A673 (cell line): ENCODE measurements around the gene S100A12. TPM values are rescaled to one million over a fixed set of nuclear protein-coding genes. Genes with fewer than 3 reads are reported as not detected.

ENCODE experiments used
- BruUV-seq: library from RNA; stranded (reverse); fragments of 400-500 nt; replicated peaks from 2 replicates; lab custom pipeline; 2021; lab: Mats Ljungman, UMichigan
- CTCF ChIA-PET: fragments of 300-600 bp; sonication (Branson Sonifier 250); formaldehyde crosslinking; loops from one replicate; lab custom pipeline; 2022; ENCODE audit warnings: antibody characterized with exemption; lab: Charles Lee
- POLR2A ChIA-PET: fragments of 300-600 bp; sonication (Branson Sonifier 250); formaldehyde crosslinking; loops from one replicate; lab custom pipeline; 2022; ENCODE audit warnings: antibody characterized with exemption; ENCODE audit not compliant: low non-redundant PET; lab: Charles Lee
- DNase-seq: peaks from one replicate; pipeline ENCODE4 v3.0.0-alpha.2; 2015; ENCODE audit warnings: low spot score
- H3K27ac ChIP-seq: fragments of 200-600 bp; sonication (generic); 2 replicates; pipeline ENCODE4 v1.5.1; 2016; ENCODE audit warnings: mixed run types, low read depth, mild to moderate bottlenecking, mixed read lengths, antibody characterized with exemption, low read length; ENCODE audit not compliant: poor library complexity, severe bottlenecking
- H3K27me3 ChIP-seq: fragments of 200-600 bp; sonication (generic); replicated peaks from 2 replicates; pipeline ENCODE4 v1.6.1; 2017; ENCODE audit warnings: mixed run types, low read depth, mild to moderate bottlenecking, mixed read lengths, antibody characterized with exemption, low read length; ENCODE audit not compliant: insufficient read depth, poor library complexity
- H3K36me3 ChIP-seq: fragments of 200-600 bp; sonication (generic); 2 replicates; pipeline ENCODE4 v1.6.1; 2016; ENCODE audit warnings: mixed run types, mild to moderate bottlenecking, mixed read lengths, antibody characterized with exemption, low read length; ENCODE audit not compliant: insufficient read depth, poor library complexity, severe bottlenecking
- H3K4me1 ChIP-seq: fragments of 200-600 bp; sonication (generic); 2 replicates; pipeline ENCODE4 v1.6.1; 2017; ENCODE audit warnings: mixed run types, mild to moderate bottlenecking, mixed read lengths, antibody characterized with exemption, low read length; ENCODE audit not compliant: insufficient read depth, poor library complexity, severe bottlenecking
- H3K4me3 ChIP-seq: fragments of 200-600 bp; sonication (generic); 2 replicates; pipeline ENCODE4 v1.5.1; 2016; ENCODE audit warnings: low read depth, mixed run types, mild to moderate bottlenecking, mixed read lengths, low read length; ENCODE audit not compliant: poor library complexity, severe bottlenecking
- H3K9me3 ChIP-seq: fragments of 200-600 bp; sonication (generic); 2 replicates; pipeline ENCODE4 v1.6.1; 2016; ENCODE audit warnings: mixed run types, low read depth, mild to moderate bottlenecking, mixed read lengths, antibody characterized with exemption, low read length; ENCODE audit not compliant: poor library complexity, severe bottlenecking
- EZH2 ChIP-seq: fragments of 200-600 bp; sonication (generic); IDR thresholded peaks from 2 replicates; pipeline ENCODE4 v1.6.1; 2017; ENCODE audit warnings: borderline replicate concordance, low read depth, mild to moderate bottlenecking, mixed read lengths, antibody characterized with exemption, low read length; ENCODE audit not compliant: poor library complexity, severe bottlenecking
- intact Hi-C: fragments of 100-400 bp; cut with micrococcal nuclease; formaldehyde crosslinking; loops from one replicate; pipeline ENCODE4 v1.10.0; 2022; ENCODE audit not compliant: unreplicated experiment
- total RNA-seq: library from RNA; stranded (reverse); gene quantifications from 2 replicates; pipeline ENCODE4 v1.2.3, GENCODE V29; 2021
- TF ChIP-seq, protein P1 (sequence below): fragments of 300-800, 200-600 bp; sonication (generic); conservative IDR thresholded peaks from 2 replicates; pipeline ENCODE4 v1.5.1; 2017; ENCODE audit warnings: low read depth, mild to moderate bottlenecking, antibody characterized with exemption, low read length, moderate library complexity, mixed read lengths

The S100A12 gene
- total RNA-seq, 1 experiment from 2014 or later: not detected

GRCh38 chr1:153352523-153352922 lies 22.9 kb downstream of the S100A12 start:
- TF ChIP-seq, protein P1, sequence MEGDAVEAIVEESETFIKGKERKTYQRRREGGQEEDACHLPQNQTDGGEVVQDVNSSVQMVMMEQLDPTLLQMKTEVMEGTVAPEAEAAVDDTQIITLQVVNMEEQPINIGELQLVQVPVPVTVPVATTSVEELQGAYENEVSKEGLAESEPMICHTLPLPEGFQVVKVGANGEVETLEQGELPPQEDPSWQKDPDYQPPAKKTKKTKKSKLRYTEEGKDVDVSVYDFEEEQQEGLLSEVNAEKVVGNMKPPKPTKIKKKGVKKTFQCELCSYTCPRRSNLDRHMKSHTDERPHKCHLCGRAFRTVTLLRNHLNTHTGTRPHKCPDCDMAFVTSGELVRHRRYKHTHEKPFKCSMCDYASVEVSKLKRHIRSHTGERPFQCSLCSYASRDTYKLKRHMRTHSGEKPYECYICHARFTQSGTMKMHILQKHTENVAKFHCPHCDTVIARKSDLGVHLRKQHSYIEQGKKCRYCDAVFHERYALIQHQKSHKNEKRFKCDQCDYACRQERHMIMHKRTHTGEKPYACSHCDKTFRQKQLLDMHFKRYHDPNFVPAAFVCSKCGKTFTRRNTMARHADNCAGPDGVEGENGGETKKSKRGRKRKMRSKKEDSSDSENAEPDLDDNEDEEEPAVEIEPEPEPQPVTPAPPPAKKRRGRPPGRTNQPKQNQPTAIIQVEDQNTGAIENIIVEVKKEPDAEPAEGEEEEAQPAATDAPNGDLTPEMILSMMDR: peak; percentile 94
- TF ChIP-seq EZH2: no peak
- Histone ChIP-seq H3K27ac (no peak overlapping the region), H3K4me1 (no peaks in the 10 kb centered on the region), H3K4me3 (no peak overlapping the region), H3K36me3 (no peaks in the 10 kb centered on the region), H3K27me3 (peaks cover 53% of the 10 kb centered on the region), H3K9me3 (no peaks in the 10 kb centered on the region)
- DNase-seq: peak; percentile 72
- intact Hi-C loops: loop anchor here (1.0 to 5.0 kb wide), 2 partner anchors 50 to 143 kb away; no protein-coding TSS in a partner anchor
- ChIA-PET POLR2A (no interaction called here), CTCF (interaction anchor here (0.6 to 3.6 kb wide), 5 partner anchors 17 to 146 kb away, joined by 3 to 20 read pairs (median 3); no protein-coding TSS in a partner anchor)
- BruUV-seq: no TSS peak

GRCh38 chr1:153350321-153350957 lies 25.0 kb downstream of the S100A12 start:
- H3K9me3 ChIP-seq: no peaks in the 10 kb centered on the region
- H3K36me3 ChIP-seq: no peaks in the 10 kb centered on the region
- H3K4me1 ChIP-seq: no peaks in the 10 kb centered on the region
- BruUV-seq: no TSS peak
- H3K27ac ChIP-seq: no peak overlapping the region
- intact Hi-C loops: loop anchor here (5.0 kb wide), 1 partner anchor 52 kb away; no protein-coding TSS in a partner anchor
- no peak for DNase-seq
- TF ChIP-seq EZH2: no peak
- TF ChIP-seq, protein P1: no peak
- peaks cover 66% of the 10 kb centered on the region for H3K27me3 ChIP-seq
- ChIA-PET CTCF (interaction anchor here (0.7 kb wide), 2 partner anchors 21 to 304 kb away, joined by 3 to 5 read pairs; no protein-coding TSS in a partner anchor), POLR2A (no interaction called here)
- H3K4me3 ChIP-seq: no peak overlapping the region

DNA sequence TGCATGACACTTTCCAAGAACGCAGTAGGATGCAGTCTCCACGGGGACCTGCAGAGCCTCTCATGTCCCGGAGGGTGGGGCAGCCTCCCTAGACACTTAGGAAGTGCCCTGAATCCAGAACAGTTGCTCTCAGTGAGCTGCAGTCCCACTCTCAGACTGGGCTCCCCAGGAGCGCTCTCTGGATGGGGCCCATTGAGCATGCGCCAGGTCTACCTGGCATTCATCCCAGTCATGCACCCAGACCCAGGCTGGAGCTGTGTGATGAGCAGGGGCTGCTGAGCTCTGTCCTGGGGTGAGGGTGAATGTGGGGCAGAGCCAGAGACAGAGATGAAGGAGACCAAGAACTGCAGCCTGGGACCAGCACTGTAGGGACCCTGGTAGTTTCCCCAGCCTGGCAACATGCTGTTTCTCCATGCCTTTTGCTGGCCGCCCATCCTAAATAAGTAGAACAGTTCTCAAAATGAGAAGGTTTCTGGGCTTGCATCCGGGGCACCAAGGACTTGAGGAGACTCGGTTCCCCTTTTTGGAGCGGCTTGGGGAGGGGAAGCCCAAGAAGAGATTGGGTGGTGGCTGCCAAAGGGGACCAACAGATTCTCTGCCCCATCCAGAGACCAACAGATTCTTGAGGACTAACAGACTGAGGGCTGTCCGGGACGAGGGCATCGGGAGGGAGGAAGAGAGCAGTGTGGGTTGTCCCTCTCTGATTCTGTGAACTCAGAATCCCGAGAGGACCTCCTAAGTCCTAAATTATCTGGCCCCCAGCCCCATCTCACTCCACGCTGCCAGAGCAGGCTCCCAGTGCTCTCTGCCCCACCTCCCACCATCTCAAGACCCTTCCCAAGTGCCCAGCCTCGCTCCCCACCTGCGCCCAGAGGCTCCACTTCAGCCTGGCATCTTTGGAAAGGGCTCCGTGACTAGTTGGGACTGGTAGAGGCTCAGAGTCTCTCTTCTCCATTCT lies 25.8 kb downstream of the S100A12 start:
- H3K4me3 ChIP-seq: no peak overlapping the region
- H3K27me3 ChIP-seq: peaks cover 72% of the 10 kb centered on the region
- no peaks in the 10 kb centered on the region for H3K4me1 ChIP-seq
- BruUV-seq: no TSS peak
- CTCF ChIA-PET: interaction anchor here (0.7 kb wide), 2 partner anchors 20 to 304 kb away, joined by 3 to 5 read pairs; no protein-coding TSS in a partner anchor
- TF ChIP-seq, protein P1: no peak
- no peak for TF ChIP-seq EZH2
- peak; percentile 7 for DNase-seq
- H3K9me3 ChIP-seq: no peaks in the 10 kb centered on the region
- no peaks in the 10 kb centered on the region for H3K36me3 ChIP-seq
- POLR2A ChIA-PET: no interaction called here
- H3K27ac ChIP-seq: no peak overlapping the region
- intact Hi-C loops: loop anchor here (5.0 kb wide), 1 partner anchor 53 kb away; no protein-coding TSS in a partner anchor
